Neural crest cell (in vitro differentiated cells): ENCODE measurements around the gene TLE4. TPM values are rescaled to one million over a fixed set of nuclear protein-coding genes. Genes with fewer than 3 reads are reported as not detected.
A peak's percentile ranks its signal among the peaks of the same experiment; 100 is the strongest.

Source experiments
- DNase-seq: peaks from one replicate; pipeline ENCODE4 v3.0.0; 2021; ENCODE audit warnings: low read depth, mixed read lengths, low spot score
- H3K27ac Mint-ChIP-seq: one replicate; pipeline ENCODE4 v1.8.0; 2021; ENCODE audit warnings: mild to moderate bottlenecking, mixed read lengths; ENCODE audit not compliant: unreplicated experiment
- H3K27me3 Mint-ChIP-seq: 2 replicates; pipeline ENCODE4 v1.8.0; 2021; ENCODE audit warnings: low read depth, mild to moderate bottlenecking, mixed read lengths
- H3K36me3 Mint-ChIP-seq: 2 replicates; pipeline ENCODE4 v1.8.0; 2021; ENCODE audit warnings: low read depth, mild to moderate bottlenecking, mixed read lengths
- H3K4me1 Mint-ChIP-seq: 2 replicates; pipeline ENCODE4 v1.8.0; 2021; ENCODE audit warnings: mixed read lengths
- H3K4me3 Mint-ChIP-seq: one replicate; pipeline ENCODE4 v1.8.0; 2021; ENCODE audit warnings: mild to moderate bottlenecking, mixed read lengths
- H3K9me3 Mint-ChIP-seq: 2 replicates; pipeline ENCODE4 v1.8.0; 2021; ENCODE audit warnings: mixed read lengths
- total RNA-seq: library from RNA; stranded (reverse); gene quantifications from 2 replicates; pipeline ENCODE4 v1.2.1, GENCODE V29; 2021
- TF ChIP-seq, protein P1 (sequence below): fragments of 200-600 bp; sonication (generic); conservative IDR thresholded peaks from 2 replicates; pipeline ENCODE4 v1.5.0; 2021; ENCODE audit warnings: antibody characterized with exemption, mild to moderate bottlenecking

Gene TLE4
- total RNA-seq, 1 donor from 2014 or later: 85.8 TPM

GRCh38 chr9:79613145-79613544 is 41.4 kb downstream of the TLE4 start:
- Mint-ChIP-seq H3K27me3 (no peaks in the 10 kb centered on the region), H3K27ac (no peak overlapping the region), H3K9me3 (no peaks in the 10 kb centered on the region), H3K4me1 (peaks cover 73% of the 10 kb centered on the region), H3K4me3 (no peak overlapping the region), H3K36me3 (peaks cover 18% of the 10 kb centered on the region)
- TF ChIP-seq, protein P1, sequence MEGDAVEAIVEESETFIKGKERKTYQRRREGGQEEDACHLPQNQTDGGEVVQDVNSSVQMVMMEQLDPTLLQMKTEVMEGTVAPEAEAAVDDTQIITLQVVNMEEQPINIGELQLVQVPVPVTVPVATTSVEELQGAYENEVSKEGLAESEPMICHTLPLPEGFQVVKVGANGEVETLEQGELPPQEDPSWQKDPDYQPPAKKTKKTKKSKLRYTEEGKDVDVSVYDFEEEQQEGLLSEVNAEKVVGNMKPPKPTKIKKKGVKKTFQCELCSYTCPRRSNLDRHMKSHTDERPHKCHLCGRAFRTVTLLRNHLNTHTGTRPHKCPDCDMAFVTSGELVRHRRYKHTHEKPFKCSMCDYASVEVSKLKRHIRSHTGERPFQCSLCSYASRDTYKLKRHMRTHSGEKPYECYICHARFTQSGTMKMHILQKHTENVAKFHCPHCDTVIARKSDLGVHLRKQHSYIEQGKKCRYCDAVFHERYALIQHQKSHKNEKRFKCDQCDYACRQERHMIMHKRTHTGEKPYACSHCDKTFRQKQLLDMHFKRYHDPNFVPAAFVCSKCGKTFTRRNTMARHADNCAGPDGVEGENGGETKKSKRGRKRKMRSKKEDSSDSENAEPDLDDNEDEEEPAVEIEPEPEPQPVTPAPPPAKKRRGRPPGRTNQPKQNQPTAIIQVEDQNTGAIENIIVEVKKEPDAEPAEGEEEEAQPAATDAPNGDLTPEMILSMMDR: no peak
- DNase-seq: no peak

DNA sequence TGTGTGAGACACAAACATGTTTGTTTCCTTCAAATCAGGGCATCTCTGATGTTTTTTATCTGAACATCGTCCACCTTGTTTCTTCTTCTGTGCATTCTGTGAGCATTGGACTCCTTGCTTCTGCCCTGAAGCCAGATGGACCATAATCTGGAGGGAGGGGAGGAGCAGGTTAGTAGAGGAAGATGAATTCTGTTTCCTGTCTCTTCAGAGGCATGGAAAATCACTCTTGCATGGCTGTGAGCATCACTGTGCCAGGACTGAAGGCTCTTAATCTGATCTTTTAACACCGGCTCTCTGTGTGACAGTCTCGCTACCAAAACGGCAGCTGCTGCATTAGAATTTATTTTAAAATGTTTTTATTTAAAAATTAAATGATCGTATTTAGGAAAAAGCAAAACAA is 43.3 kb downstream of the TLE4 start:
- no peak for DNase-seq
- H3K27me3 Mint-ChIP-seq: no peaks in the 10 kb centered on the region
- H3K4me1 Mint-ChIP-seq: peaks cover 60% of the 10 kb centered on the region
- TF ChIP-seq, protein P1: no peak
- H3K4me3 Mint-ChIP-seq: no peak overlapping the region
- no peaks in the 10 kb centered on the region for H3K9me3 Mint-ChIP-seq
- H3K27ac Mint-ChIP-seq: no peak overlapping the region
- H3K36me3 Mint-ChIP-seq: peaks cover 22% of the 10 kb centered on the region

GRCh38 chr9:79616013-79616412 is 44.2 kb downstream of the TLE4 start:
- DNase-seq: no peak
- no peaks in the 10 kb centered on the region for H3K9me3 Mint-ChIP-seq
- TF ChIP-seq, protein P1: no peak
- peaks cover 22% of the 10 kb centered on the region for H3K36me3 Mint-ChIP-seq
- no peak overlapping the region for H3K27ac Mint-ChIP-seq
- no peak overlapping the region for H3K4me3 Mint-ChIP-seq
- H3K4me1 Mint-ChIP-seq: peaks cover 52% of the 10 kb centered on the region
- H3K27me3 Mint-ChIP-seq: no peaks in the 10 kb centered on the region

- H3K9me3 Mint-ChIP-seq: no peaks in the 10 kb centered on the region
- TF ChIP-seq, protein P1: no peak
- no peak for DNase-seq
- H3K27ac Mint-ChIP-seq: peak overlapping the region; percentile 58
- H3K4me3 Mint-ChIP-seq: no peak overlapping the region
- no peaks in the 10 kb centered on the region for H3K27me3 Mint-ChIP-seq
- peaks cover 22% of the 10 kb centered on the region for H3K36me3 Mint-ChIP-seq
- H3K4me1 Mint-ChIP-seq: peaks cover 47% of the 10 kb centered on the region
Observed at GRCh38 chr9:79616971-79617370, 45.2 kb downstream of the TLE4 start.

DNA sequence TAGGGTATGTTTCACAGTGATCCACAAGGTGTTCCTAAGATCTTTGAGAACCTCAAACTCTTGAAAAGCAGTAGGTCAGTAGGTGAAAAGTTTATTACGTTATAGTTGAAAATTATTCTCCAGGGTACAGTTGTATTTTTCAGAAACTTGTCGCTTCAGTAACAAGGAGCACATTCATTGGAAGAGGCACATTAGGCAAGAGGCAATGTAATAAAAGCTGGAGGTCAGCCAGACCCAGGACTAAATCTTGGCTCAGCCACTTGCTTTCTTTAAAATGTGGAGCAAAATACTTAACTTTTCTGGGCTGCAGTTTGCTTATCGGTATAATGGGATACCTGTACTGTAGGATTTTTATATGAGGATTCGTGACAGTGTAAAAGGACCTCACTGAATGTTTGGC is 45.6 kb downstream of the TLE4 start:
- no peak for DNase-seq
- H3K9me3 Mint-ChIP-seq: no peaks in the 10 kb centered on the region
- peaks cover 22% of the 10 kb centered on the region for H3K36me3 Mint-ChIP-seq
- no peaks in the 10 kb centered on the region for H3K27me3 Mint-ChIP-seq
- H3K4me1 Mint-ChIP-seq: peaks cover 47% of the 10 kb centered on the region
- no peak overlapping the region for H3K4me3 Mint-ChIP-seq
- TF ChIP-seq, protein P1: no peak
- H3K27ac Mint-ChIP-seq: peak overlapping the region; percentile 58

GRCh38 chr9:79619930-79620329 is 48.2 kb downstream of the TLE4 start:
- no peak for DNase-seq
- no peak overlapping the region for H3K4me3 Mint-ChIP-seq
- H3K27me3 Mint-ChIP-seq: no peaks in the 10 kb centered on the region
- no peak overlapping the region for H3K27ac Mint-ChIP-seq
- TF ChIP-seq, protein P1: no peak
- H3K4me1 Mint-ChIP-seq: peaks cover 38% of the 10 kb centered on the region
- peaks cover 5% of the 10 kb centered on the region for H3K9me3 Mint-ChIP-seq
- peaks cover 18% of the 10 kb centered on the region for H3K36me3 Mint-ChIP-seq
